ENCODE data around the gene AEBP1. TPM values are rescaled to one million over a fixed set of nuclear protein-coding genes. Genes with fewer than 3 reads are reported as not detected.

AEBP1 gene
- total RNA-seq, 1 experiment from 2014 or later: 49.3 TPM

DNA sequence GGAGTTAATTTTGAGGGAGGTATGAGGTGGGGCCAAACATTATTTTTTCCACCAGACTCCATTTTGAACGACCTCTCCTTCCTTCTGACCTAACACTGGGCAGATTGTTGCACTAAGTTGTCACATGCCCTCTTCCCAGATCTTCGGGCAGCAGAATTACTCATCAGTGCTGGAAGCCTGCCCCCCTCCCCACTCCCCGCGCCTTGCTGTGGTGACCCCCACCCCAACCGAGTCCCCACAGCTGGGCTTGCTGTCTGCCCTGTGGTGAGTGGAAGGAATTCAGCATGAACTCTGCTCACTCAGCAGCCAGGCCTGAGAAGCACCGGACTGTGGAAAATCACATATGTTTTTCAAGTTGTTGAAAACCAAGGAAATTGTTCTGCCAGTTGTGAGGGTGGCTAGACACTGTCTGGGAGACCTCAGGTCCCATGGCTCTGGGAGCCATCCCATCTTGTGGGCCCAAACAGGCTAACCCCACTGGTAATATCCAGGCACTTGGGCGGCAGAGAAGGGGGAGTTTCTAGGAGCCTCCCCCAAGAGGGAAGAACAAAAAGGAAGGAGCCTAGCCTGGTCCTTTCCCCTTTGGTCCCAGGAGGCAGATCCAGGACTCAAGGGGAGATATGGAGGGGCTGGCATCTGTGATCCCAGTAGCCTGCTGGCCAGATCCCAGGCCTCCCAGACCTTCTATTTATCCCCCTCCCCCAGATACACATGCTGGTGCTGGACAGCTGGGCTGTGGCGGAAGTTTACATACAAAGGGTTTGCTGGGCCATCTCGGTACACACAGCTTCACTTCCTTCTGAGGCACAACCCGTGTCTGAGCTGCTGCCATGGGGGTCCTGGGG is 3.5 kb upstream of the AEBP1 start:
- Histone ChIP-seq H2BK20ac (ENCODE audit: low read depth, low read length, poor library complexity, severe bottlenecking) (no peak overlapping the region), H3K14ac (ENCODE audit: insufficient read depth, low read length) (no peak overlapping the region), H3K4ac (ENCODE audit: low read depth, low read length) (no peak overlapping the region), H3K23ac (ENCODE audit: insufficient read length, low read depth, low read length) (no peak overlapping the region), H2BK5ac (ENCODE audit: insufficient read length, low read length) (no peak overlapping the region), H3K9me3 (ENCODE audit: control insufficient read depth, low read depth, low read length) (no peaks in the 10 kb centered on the region), H3K79me1 (ENCODE audit: insufficient read depth, low read depth, low read length, poor library complexity, severe bottlenecking) (no peaks in the 10 kb centered on the region), H4K20me1 (ENCODE audit: control insufficient read depth, insufficient read depth, insufficient read length) (no peaks in the 10 kb centered on the region), H3K79me2 (ENCODE audit: insufficient read depth, low read length) (no peaks in the 10 kb centered on the region), H2AK5ac (ENCODE audit: insufficient read length, low read length) (no peak overlapping the region), H3K56ac (ENCODE audit: insufficient read length, low read depth, low read length) (no peak overlapping the region), H2BK12ac (ENCODE audit: insufficient read length, low read depth, low read length) (no peak overlapping the region), H4K91ac (ENCODE audit: insufficient read length, low read depth, low read length) (no peak overlapping the region), H2AFZ (ENCODE audit: low read length) (no peak overlapping the region), H3K4me1 (ENCODE audit: insufficient read depth, low read length) (no peaks in the 10 kb centered on the region; the same call in 1 of the 2 replicates), H3K9ac (ENCODE audit: extremely low read depth, insufficient read length, low read length) (no peak overlapping the region), H4K5ac (ENCODE audit: insufficient read length, low read depth, low read length) (no peak overlapping the region), H4K8ac (replicated peaks; ENCODE audit: insufficient read length, low read depth, low read length) (no peak overlapping the region), H3K4me2 (ENCODE audit: insufficient read depth, insufficient read length, low read length) (no peak overlapping the region), H3K18ac (ENCODE audit: insufficient read length, low read depth, low read length) (no peak overlapping the region), H3T11ph (ENCODE audit: low read length) (no peak overlapping the region), H3K23me2 (ENCODE audit: insufficient read length, low read depth, low read length, poor library complexity, severe bottlenecking) (peaks cover 10% of the 10 kb centered on the region), H3K27ac (ENCODE audit: insufficient read length, low read depth, low read length) (no peak overlapping the region), H3K27me3 (ENCODE audit: insufficient read depth, low read length) (no peaks in the 10 kb centered on the region; the same call in 1 of the 2 replicates), H2BK120ac (ENCODE audit: low read depth, low read length, poor library complexity, severe bottlenecking) (no peak overlapping the region), H2BK15ac (ENCODE audit: low read depth, low read length) (no peak overlapping the region)
- Mint-ChIP-seq H3K4me3 (no peak overlapping the region), H3K27ac (no peak overlapping the region; a peak in 1 of 7 replicates), H3K27me3 (ENCODE audit: low read depth) (peaks cover 31% of the 10 kb centered on the region), H3K4me1 (peaks cover 8 to 18% of the 10 kb centered on the region in 2 experiments), H3K36me3 (ENCODE audit: insufficient read depth in 1 of 3, low read depth in 3 of 3) (no peaks in the 10 kb centered on the region), H3K9me3 (no peaks in the 10 kb centered on the region; a peak in 1 of 5 replicates)
- no peak for TF ChIP-seq CTCF (conservative IDR thresholded peaks at IDR 0.05)
- WGBS (ENCODE audit: extremely low coverage, insufficient read length, low lambda C conversion rate): no CpG with 5 or more reads among the region's 10 CpGs
- no peak for DNase-seq
